ENCODE measurements around the gene SF3B1. TPM values are rescaled to one million over a fixed set of nuclear protein-coding genes. Genes with fewer than 3 reads are reported as not detected.
A peak's percentile ranks its signal among the peaks of the same experiment; 100 is the strongest.
"Not testable (repeated sequence)": the region's sequence is repeated elsewhere in the genome, so short reads cannot be mapped to it uniquely, and the experiment has no call there.

The SF3B1 gene
- total and polyA plus RNA-seq, 4 donors: 60.7 to 375 (median 309) TPM

GRCh38 chr2:197450465-197450864, 15.6 kb upstream of the SF3B1 start:
- WGBS, 2 donors: 90 to 93% methylated on average over 25 of the region's 25 CpGs
- ATAC-seq (ENCODE audit: low FRiP score): no peak

DNA sequence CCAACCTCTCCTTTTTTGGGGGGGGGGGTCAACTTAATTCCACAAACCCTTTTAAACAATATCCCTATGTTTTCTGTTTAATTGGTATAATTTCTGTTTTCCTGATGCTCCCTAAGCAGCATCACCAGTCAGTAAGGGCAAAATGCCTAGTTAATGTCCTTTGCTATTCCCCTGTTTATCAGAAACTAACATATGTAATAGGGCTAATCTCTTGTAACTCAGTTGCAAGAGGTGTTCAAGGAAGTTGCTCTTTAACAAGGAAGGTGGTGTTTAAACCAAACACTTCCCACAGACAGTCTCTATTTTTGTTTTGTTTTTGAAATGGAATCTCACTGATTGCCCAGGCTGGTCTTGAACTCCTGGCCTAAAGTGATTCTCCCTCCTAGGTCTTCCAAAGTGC, 12.0 kb upstream of the SF3B1 start:
- H3K27ac ChIP-seq (ENCODE audit: low read depth in 1 of 2, low read length in 2 of 2): no peak overlapping the region

More at GRCh38 chr2:197450465-197450864, 15.6 kb upstream of the SF3B1 start:
- no peak for DNase-seq
- H3K27ac ChIP-seq (ENCODE audit: low read depth in 1 of 2, low read length in 2 of 2): no peak overlapping the region
- no peaks in the 10 kb centered on the region for H3K27me3 ChIP-seq (ENCODE audit: control insufficient read depth in 1 of 2, insufficient read depth in 2 of 2, low read length in 1 of 2)
- no peaks in the 10 kb centered on the region for H3K9me3 ChIP-seq (ENCODE audit: control insufficient read depth, low read length)
- H3K4me1 ChIP-seq (ENCODE audit: control insufficient read depth in 1 of 2, insufficient read depth in 2 of 2, low read length in 2 of 2): no peaks in the 10 kb centered on the region
- no peaks in the 10 kb centered on the region for H3K36me3 ChIP-seq (ENCODE audit: control insufficient read depth in 1 of 2, insufficient read depth in 2 of 2, low read length in 1 of 2)
- no peak overlapping the region for H3K4me3 ChIP-seq (ENCODE audit: low read length in 2 of 2)
- intact Hi-C loops (cut with DNase I): loop anchor here in 1 of 2 donors (10.0 kb wide), 1 partner anchor 254 kb away; the partner anchor contains the start of gene MARS2

GRCh38 chr2:197445746-197446145, 10.9 kb upstream of the SF3B1 start:
- Histone ChIP-seq H3K4me1 (ENCODE audit: control insufficient read depth in 1 of 2, insufficient read depth in 2 of 2, low read length in 2 of 2) (no peaks in the 10 kb centered on the region), H3K9me3 (ENCODE audit: control insufficient read depth, low read length) (no peaks in the 10 kb centered on the region), H3K36me3 (ENCODE audit: control insufficient read depth in 1 of 2, insufficient read depth in 2 of 2, low read length in 1 of 2) (no peaks in the 10 kb centered on the region), H3K27ac (ENCODE audit: low read depth in 1 of 2, low read length in 2 of 2) (no peak overlapping the region), H3K27me3 (ENCODE audit: control insufficient read depth in 1 of 2, insufficient read depth in 2 of 2, low read length in 1 of 2) (no peaks in the 10 kb centered on the region), H3K4me3 (ENCODE audit: low read length in 2 of 2) (no peak overlapping the region)
- ATAC-seq (ENCODE audit: low FRiP score) (no peak), DNase-seq (no peak)
- intact Hi-C loops (cut with DNase I): no loop called here
- 52% methylated on average over 1 of the region's 1 CpG for WGBS, 2 donors

More for the DNA sequence above, 12.0 kb upstream of the SF3B1 start:
- ATAC-seq (ENCODE audit: low FRiP score) (no peak), DNase-seq (no peak)
- intact Hi-C loops (cut with DNase I): no loop called here
- Histone ChIP-seq H3K36me3 (ENCODE audit: control insufficient read depth in 1 of 2, insufficient read depth in 2 of 2, low read length in 1 of 2) (no peaks in the 10 kb centered on the region), H3K4me3 (ENCODE audit: low read length in 2 of 2) (no peak overlapping the region), H3K27me3 (ENCODE audit: control insufficient read depth in 1 of 2, insufficient read depth in 2 of 2, low read length in 1 of 2) (no peaks in the 10 kb centered on the region), H3K4me1 (ENCODE audit: control insufficient read depth in 1 of 2, insufficient read depth in 2 of 2, low read length in 2 of 2) (no peaks in the 10 kb centered on the region), H3K9me3 (ENCODE audit: control insufficient read depth, low read length) (no peaks in the 10 kb centered on the region)

GRCh38 chr2:197442857-197443256, 8.0 kb upstream of the SF3B1 start:
- Histone ChIP-seq H3K36me3 (ENCODE audit: control insufficient read depth in 1 of 2, insufficient read depth in 2 of 2, low read length in 1 of 2) (no peaks in the 10 kb centered on the region), H3K27me3 (ENCODE audit: control insufficient read depth in 1 of 2, insufficient read depth in 2 of 2, low read length in 1 of 2) (no peaks in the 10 kb centered on the region), H3K27ac (ENCODE audit: low read depth in 1 of 2, low read length in 2 of 2) (no peak overlapping the region), H3K9me3 (ENCODE audit: control insufficient read depth, low read length) (no peaks in the 10 kb centered on the region), H3K4me3 (ENCODE audit: low read length in 2 of 2) (no peak overlapping the region), H3K4me1 (ENCODE audit: control insufficient read depth in 1 of 2, insufficient read depth in 2 of 2, low read length in 2 of 2) (no peaks in the 10 kb centered on the region)
- intact Hi-C loops (cut with DNase I): no loop called here
- DNase-seq (no peak), ATAC-seq (ENCODE audit: low FRiP score) (no peak)
- 63 to 66% methylated on average over 5 of the region's 5 CpGs for WGBS, 2 donors

DNA sequence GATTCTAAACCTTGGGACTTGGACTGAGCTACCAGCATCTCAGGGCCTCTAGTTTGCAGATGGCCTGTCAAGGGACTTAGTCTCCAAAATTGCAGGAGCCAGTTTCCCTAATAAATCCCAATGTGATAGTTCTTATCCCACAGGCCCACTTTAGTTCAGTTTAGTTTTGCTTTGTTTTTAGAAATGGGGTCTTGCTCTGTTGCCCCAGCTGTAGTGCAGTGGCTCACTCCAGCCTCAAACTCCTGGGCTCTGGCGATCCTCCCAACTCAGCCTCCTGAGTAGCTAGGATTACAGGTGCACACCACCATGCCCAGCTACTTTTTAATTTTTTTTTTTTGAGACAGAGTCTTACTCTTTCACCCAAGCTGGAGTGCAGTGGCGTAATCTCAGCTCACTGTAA, 2.6 kb upstream of the SF3B1 start:
- Histone ChIP-seq H3K4me1 (ENCODE audit: control insufficient read depth in 1 of 2, insufficient read depth in 2 of 2, low read length in 2 of 2) (peaks cover 2 to 4% of the 10 kb centered on the region in 2 donors), H3K27ac (ENCODE audit: low read depth in 1 of 2, low read length in 2 of 2) (no peak overlapping the region), H3K27me3 (ENCODE audit: control insufficient read depth in 1 of 2, insufficient read depth in 2 of 2, low read length in 1 of 2) (no peaks in the 10 kb centered on the region), H3K4me3 (ENCODE audit: low read length in 2 of 2) (no peak overlapping the region), H3K9me3 (ENCODE audit: control insufficient read depth, low read length) (no peaks in the 10 kb centered on the region), H3K36me3 (ENCODE audit: control insufficient read depth in 1 of 2, insufficient read depth in 2 of 2, low read length in 1 of 2) (no peaks in the 10 kb centered on the region)
- DNase-seq: no peak
- WGBS, 2 donors: 98 to 100% methylated on average over 2 of the region's 2 CpGs
- intact Hi-C loops (cut with DNase I): loop anchor here in 1 of 2 donors (5.0 kb wide), 1 partner anchor 65 kb away; the partner anchor contains the start of gene HSPE1
- ATAC-seq (ENCODE audit: low FRiP score): no peak

GRCh38 chr2:197435598-197436420, 981 bp upstream of the SF3B1 start:
- peaks cover 2 to 8% of the 10 kb centered on the region in 2 donors for H3K4me1 ChIP-seq (ENCODE audit: control insufficient read depth in 1 of 2, insufficient read depth in 2 of 2, low read length in 2 of 2)
- ATAC-seq (ENCODE audit: low FRiP score) (no peak), DNase-seq (no peak)
- no peaks in the 10 kb centered on the region for H3K36me3 ChIP-seq (ENCODE audit: control insufficient read depth in 1 of 2, insufficient read depth in 2 of 2, low read length in 1 of 2)
- intact Hi-C loops (cut with DNase I): loop anchor here in 1 of 2 donors (1.0 to 5.0 kb wide), 2 partner anchors 17 to 66 kb away; partner anchors contain the start of genes COQ10B and HSPE1
- 19 to 20% methylated on average over 16 of the region's 16 CpGs for WGBS, 2 donors
- H3K27me3 ChIP-seq (ENCODE audit: control insufficient read depth in 1 of 2, insufficient read depth in 2 of 2, low read length in 1 of 2): no peaks in the 10 kb centered on the region
- no peaks in the 10 kb centered on the region for H3K9me3 ChIP-seq (ENCODE audit: control insufficient read depth, low read length)
- peak overlapping the region; percentile 52 to 97 for H3K27ac ChIP-seq (ENCODE audit: low read depth in 1 of 2, low read length in 2 of 2)
- H3K4me3 ChIP-seq (ENCODE audit: low read length in 2 of 2): peak overlapping the region; percentile 57 to 82

- DNase-seq: no peak
- no peaks in the 10 kb centered on the region for H3K36me3 ChIP-seq (ENCODE audit: control insufficient read depth in 1 of 2, insufficient read depth in 2 of 2, low read length in 1 of 2)
- no peaks in the 10 kb centered on the region for H3K9me3 ChIP-seq (ENCODE audit: control insufficient read depth, low read length)
- H3K4me3 ChIP-seq (ENCODE audit: low read length in 2 of 2): peak overlapping the region; percentile 62 to 100
- peak overlapping the region in 1 of 2 donors; percentile 99 for H3K27ac ChIP-seq (ENCODE audit: low read depth in 1 of 2, low read length in 2 of 2)
- no peak for ATAC-seq (ENCODE audit: low FRiP score)
- WGBS, 2 donors: 0 to 1% methylated on average over 11 of the region's 11 CpGs
- H3K27me3 ChIP-seq (ENCODE audit: control insufficient read depth in 1 of 2, insufficient read depth in 2 of 2, low read length in 1 of 2): no peaks in the 10 kb centered on the region
- intact Hi-C loops (cut with DNase I): no loop called here
- peaks cover 2 to 9% of the 10 kb centered on the region in 2 donors for H3K4me1 ChIP-seq (ENCODE audit: control insufficient read depth in 1 of 2, insufficient read depth in 2 of 2, low read length in 2 of 2)
Measured at GRCh38 chr2:197433780-197434438, 919 bp downstream of the SF3B1 start.

DNA sequence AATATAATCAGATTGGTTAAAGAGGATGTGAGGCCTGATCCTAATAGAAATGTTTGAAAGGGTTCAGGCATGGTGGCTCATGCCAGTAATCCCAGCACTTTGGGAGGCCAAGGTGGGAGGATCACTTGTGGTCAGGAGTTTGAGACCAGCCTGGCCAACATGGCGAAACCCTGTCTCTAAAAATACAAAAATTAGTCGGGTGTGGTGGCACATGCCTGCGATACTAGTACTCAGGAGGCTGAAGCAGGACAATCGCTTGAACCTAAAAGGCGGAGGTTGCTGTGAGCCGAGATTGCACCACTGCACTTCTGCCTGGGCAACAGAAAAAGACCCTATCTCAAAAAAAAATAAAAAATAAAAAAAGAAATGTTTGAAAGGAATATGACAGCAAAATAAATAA, 2.3 kb downstream of the SF3B1 start:
- H3K4me1 ChIP-seq (ENCODE audit: control insufficient read depth in 1 of 2, insufficient read depth in 2 of 2, low read length in 2 of 2); ATAC-seq (ENCODE audit: low FRiP score); H3K27ac ChIP-seq (ENCODE audit: low read depth in 1 of 2, low read length in 2 of 2); intact Hi-C loops (cut with DNase I); H3K9me3 ChIP-seq (ENCODE audit: control insufficient read depth, low read length); DNase-seq; H3K27me3 ChIP-seq (ENCODE audit: control insufficient read depth in 1 of 2, insufficient read depth in 2 of 2, low read length in 1 of 2); H3K36me3 ChIP-seq (ENCODE audit: control insufficient read depth in 1 of 2, insufficient read depth in 2 of 2, low read length in 1 of 2): not testable (repeated sequence)
- H3K4me3 ChIP-seq (ENCODE audit: low read length in 2 of 2): peak overlapping the region in 1 of 2 donors; percentile 31
- WGBS, 2 donors: 70 to 75% methylated on average over 6 of the region's 6 CpGs
